ENCODE data around the gene GORAB. TPM values are rescaled to one million over a fixed set of nuclear protein-coding genes. Genes with fewer than 3 reads are reported as not detected.

GORAB gene
- total and polyA plus RNA-seq, 8 donors: 3.5 to 148 (median 6.5) TPM

DNA sequence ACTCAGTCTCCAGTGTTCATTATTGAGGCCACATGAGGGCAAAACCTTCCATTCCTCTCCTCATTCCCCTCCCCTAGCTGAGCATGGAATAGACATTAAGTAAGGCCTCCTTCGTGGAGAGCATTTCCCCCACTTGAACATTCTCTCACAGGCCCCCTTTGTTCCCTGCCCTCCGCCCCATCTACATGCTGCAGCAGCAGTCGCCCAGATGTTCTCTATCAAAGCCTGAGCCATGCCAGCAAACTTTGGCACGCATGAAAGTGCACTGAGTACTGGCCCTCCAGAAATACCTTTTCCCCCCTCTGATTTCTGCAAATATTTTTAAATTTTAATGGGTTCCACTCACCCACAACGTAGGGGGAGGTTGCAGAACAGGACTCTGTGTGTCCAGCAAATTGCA lies 20.9 kb upstream of the GORAB start:
- no peak overlapping the region for H3K27ac ChIP-seq
- no peaks in the 10 kb centered on the region for H3K9me3 ChIP-seq
- 55 to 65% (median 62%) methylated on average over 5 of the region's 5 CpGs for WGBS, 5 donors
- H3K4me1 ChIP-seq: no peaks in the 10 kb centered on the region
- H3K4me3 ChIP-seq: no peak overlapping the region
- H3K36me3 ChIP-seq: no peaks in the 10 kb centered on the region
- H3K27me3 ChIP-seq: no peaks in the 10 kb centered on the region
- DNase-seq: no peak
- TF ChIP-seq, protein P1, sequence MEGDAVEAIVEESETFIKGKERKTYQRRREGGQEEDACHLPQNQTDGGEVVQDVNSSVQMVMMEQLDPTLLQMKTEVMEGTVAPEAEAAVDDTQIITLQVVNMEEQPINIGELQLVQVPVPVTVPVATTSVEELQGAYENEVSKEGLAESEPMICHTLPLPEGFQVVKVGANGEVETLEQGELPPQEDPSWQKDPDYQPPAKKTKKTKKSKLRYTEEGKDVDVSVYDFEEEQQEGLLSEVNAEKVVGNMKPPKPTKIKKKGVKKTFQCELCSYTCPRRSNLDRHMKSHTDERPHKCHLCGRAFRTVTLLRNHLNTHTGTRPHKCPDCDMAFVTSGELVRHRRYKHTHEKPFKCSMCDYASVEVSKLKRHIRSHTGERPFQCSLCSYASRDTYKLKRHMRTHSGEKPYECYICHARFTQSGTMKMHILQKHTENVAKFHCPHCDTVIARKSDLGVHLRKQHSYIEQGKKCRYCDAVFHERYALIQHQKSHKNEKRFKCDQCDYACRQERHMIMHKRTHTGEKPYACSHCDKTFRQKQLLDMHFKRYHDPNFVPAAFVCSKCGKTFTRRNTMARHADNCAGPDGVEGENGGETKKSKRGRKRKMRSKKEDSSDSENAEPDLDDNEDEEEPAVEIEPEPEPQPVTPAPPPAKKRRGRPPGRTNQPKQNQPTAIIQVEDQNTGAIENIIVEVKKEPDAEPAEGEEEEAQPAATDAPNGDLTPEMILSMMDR (IDR thresholded peaks at IDR 0.05): no peak
- TF ChIP-seq POLR2AphosphoS5 (IDR thresholded peaks at IDR 0.05) (no peak), EP300 (IDR thresholded peaks at IDR 0.05) (no peak), POLR2A (IDR thresholded peaks at IDR 0.05) (no peak)
- intact Hi-C loops (cut with DNase I; ENCODE audit: low total_unique reads): no loop called here

DNA sequence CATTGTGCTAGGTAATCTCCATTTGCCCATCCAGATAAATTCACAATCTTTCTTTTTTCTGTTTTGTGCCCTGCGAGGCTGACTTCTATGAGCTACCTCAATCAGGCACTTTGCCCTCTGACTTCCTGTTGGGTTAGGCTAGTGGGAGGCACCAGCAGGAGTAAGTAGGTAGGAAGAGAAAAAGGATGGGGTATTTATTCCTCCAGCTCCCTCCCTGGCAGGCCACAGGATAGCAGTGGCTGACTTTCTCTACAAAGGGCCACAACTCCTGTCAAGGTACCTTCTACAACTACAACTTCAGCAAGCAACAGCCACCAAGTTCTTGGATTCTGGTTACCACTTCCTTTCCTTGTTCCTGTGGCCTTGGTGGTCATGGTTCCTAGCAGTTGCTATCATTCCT lies 18.8 kb upstream of the GORAB start:
- TF ChIP-seq POLR2A (IDR thresholded peaks at IDR 0.05) (no peak), POLR2AphosphoS5 (IDR thresholded peaks at IDR 0.05) (no peak), EP300 (IDR thresholded peaks at IDR 0.05) (no peak)
- TF ChIP-seq, protein P1 (IDR thresholded peaks at IDR 0.05): no peak
- Histone ChIP-seq H3K36me3 (no peaks in the 10 kb centered on the region), H3K9me3 (no peaks in the 10 kb centered on the region), H3K27me3 (no peaks in the 10 kb centered on the region), H3K4me1 (no peaks in the 10 kb centered on the region), H3K4me3 (no peak overlapping the region), H3K27ac (no peak overlapping the region)
- DNase-seq: no peak
- 42 to 79% (median 67%) methylated on average over 1 of the region's 1 CpG for WGBS, 5 donors
- intact Hi-C loops (cut with DNase I; ENCODE audit: low total_unique reads): no loop called here

DNA sequence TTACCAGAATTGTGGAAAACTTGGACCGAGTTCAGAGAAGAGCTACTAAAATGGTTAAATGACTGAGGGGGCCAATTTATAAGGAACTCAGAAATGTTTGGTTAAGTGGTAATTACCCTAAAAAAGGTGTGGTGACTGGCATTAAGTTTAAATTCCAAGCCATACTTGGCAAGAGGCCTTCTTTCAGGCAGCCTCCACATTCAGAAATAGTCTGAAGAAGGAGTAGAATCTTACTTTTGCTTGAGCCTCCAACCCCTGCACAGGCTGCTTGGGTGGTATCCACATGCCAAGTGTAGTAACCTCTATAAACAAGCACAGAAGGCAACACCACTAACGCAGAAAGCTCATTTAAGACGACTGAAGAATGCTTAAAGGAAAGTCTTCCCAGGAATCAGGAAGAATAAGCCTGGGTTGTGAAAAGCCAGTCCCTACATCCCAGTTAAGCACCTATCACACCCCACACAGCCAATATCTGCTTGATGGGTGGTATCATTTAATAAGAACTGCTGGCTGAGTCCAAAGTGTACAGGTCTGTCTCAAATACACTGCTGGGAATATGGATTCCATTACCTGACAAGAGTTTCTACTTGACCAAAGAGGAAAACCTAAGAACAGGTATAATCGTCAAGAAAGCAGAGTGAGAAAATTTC lies 13.7 kb upstream of the GORAB start:
- DNase-seq: no peak
- TF ChIP-seq POLR2AphosphoS5 (IDR thresholded peaks at IDR 0.05) (no peak), EP300 (IDR thresholded peaks at IDR 0.05) (no peak), POLR2A (IDR thresholded peaks at IDR 0.05) (no peak)
- TF ChIP-seq, protein P1 (IDR thresholded peaks at IDR 0.05): no peak
- 84 to 92% (median 85%) methylated on average over 4 of the region's 4 CpGs for WGBS, 5 donors
- no peaks in the 10 kb centered on the region for H3K9me3 ChIP-seq
- intact Hi-C loops (cut with DNase I; ENCODE audit: low total_unique reads): no loop called here
- no peaks in the 10 kb centered on the region for H3K36me3 ChIP-seq
- H3K4me1 ChIP-seq: no peaks in the 10 kb centered on the region
- H3K4me3 ChIP-seq: no peak overlapping the region
- H3K27me3 ChIP-seq: no peaks in the 10 kb centered on the region
- H3K27ac ChIP-seq: no peak overlapping the region

DNA sequence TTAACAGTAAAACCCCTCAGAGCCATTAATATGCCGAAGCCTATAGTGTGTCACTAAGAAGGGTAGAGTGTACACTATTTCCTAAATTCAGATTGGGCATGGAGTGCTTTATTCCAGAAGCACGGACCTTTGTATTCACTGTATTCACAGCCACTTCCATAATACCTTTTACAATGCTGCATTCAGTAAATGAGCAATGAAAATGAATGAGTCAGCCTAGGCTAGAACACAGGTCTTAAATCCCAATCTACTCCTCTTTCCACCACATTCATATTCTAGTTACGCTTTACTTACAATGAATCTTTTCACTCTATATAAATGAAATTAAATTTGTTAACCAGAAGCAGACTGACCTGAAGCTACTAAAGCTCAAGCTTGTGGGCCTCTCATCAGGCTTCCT lies 13.0 kb upstream of the GORAB start:
- no peak overlapping the region for H3K27ac ChIP-seq
- H3K9me3 ChIP-seq: no peaks in the 10 kb centered on the region
- H3K36me3 ChIP-seq: no peaks in the 10 kb centered on the region
- no peaks in the 10 kb centered on the region for H3K4me1 ChIP-seq
- TF ChIP-seq EP300 (IDR thresholded peaks at IDR 0.05): no peak
- TF ChIP-seq, protein P1 (IDR thresholded peaks at IDR 0.05): no peak
- no peaks in the 10 kb centered on the region for H3K27me3 ChIP-seq
- intact Hi-C loops (cut with DNase I; ENCODE audit: low total_unique reads): no loop called here
- H3K4me3 ChIP-seq: no peak overlapping the region
- DNase-seq: no peak
- 80 to 93% (median 90%) methylated on average over 3 of the region's 3 CpGs for WGBS, 5 donors
